MCF 10A (cell line): ENCODE data around the gene ZNF385D. TPM values are rescaled to one million over a fixed set of nuclear protein-coding genes. Genes with fewer than 3 reads are reported as not detected.

Experiments used
- BruUV-seq: library from RNA; stranded (reverse); fragments of 400-500 nt; replicated peaks from 2 replicates; lab custom pipeline; 2021; lab: Mats Ljungman, UMichigan
- CTCF ChIA-PET: fragments of 300-600 bp; sonication (Branson Sonifier 250); formaldehyde crosslinking; extraction: SDS; loops from one replicate; lab custom pipeline; 2021; ENCODE audit warnings: antibody characterized with exemption, inconsistent platforms; lab: Yijun Ruan, JAX
- POLR2A ChIA-PET: fragments of 300-600, 350-650 bp; sonication (Branson Sonifier 250); formaldehyde crosslinking; extraction: SDS; loops from one replicate; lab custom pipeline; 2020; ENCODE audit warnings: antibody characterized with exemption, inconsistent platforms; lab: Yijun Ruan, JAX
- DNase-seq: peaks from one replicate; pipeline ENCODE4 v3.0.0-alpha.2; 2018; ENCODE audit not compliant: unreplicated experiment
- H3K27ac Mint-ChIP-seq: one replicate; pipeline ENCODE4 v1.8.0; 2022; ENCODE audit warnings: mild to moderate bottlenecking, low read depth, mixed read lengths; ENCODE audit not compliant: unreplicated experiment
- H3K27me3 Mint-ChIP-seq: one replicate; pipeline ENCODE4 v1.8.0; 2022; ENCODE audit warnings: mixed read lengths; ENCODE audit not compliant: insufficient read depth, unreplicated experiment
- H3K36me3 Mint-ChIP-seq: one replicate; pipeline ENCODE4 v1.8.0; 2022; ENCODE audit warnings: mild to moderate bottlenecking, moderate library complexity, mixed read lengths; ENCODE audit not compliant: insufficient read depth, unreplicated experiment
- H3K4me1 Mint-ChIP-seq: one replicate; pipeline ENCODE4 v1.8.0; 2022; ENCODE audit warnings: mixed read lengths; ENCODE audit not compliant: insufficient read depth, unreplicated experiment
- H3K4me3 Mint-ChIP-seq: one replicate; pipeline ENCODE4 v1.8.0; 2022; ENCODE audit warnings: mild to moderate bottlenecking, moderate library complexity, mixed read lengths; ENCODE audit not compliant: unreplicated experiment
- H3K9me3 Mint-ChIP-seq: one replicate; pipeline ENCODE4 v1.8.0; 2022; ENCODE audit warnings: mixed read lengths; ENCODE audit not compliant: unreplicated experiment
- intact Hi-C: fragments of 100-400 bp; cut with micrococcal nuclease; formaldehyde crosslinking; loops from 2 replicates; pipeline ENCODE4 v1.14.1; 2022
- total RNA-seq: library from RNA; stranded (reverse); gene quantifications from 2 replicates; pipeline ENCODE4 v1.2.3, GENCODE V29; 2022
- TF ChIP-seq, protein P1 (sequence below): fragments of 200-600 bp; IDR thresholded peaks from one replicate; pipeline ENCODE4 v1.8.0; 2022; ENCODE audit warnings: antibody characterized with exemption, mild to moderate bottlenecking; ENCODE audit not compliant: unreplicated experiment

The ZNF385D gene
- total RNA-seq, 1 experiment from 2014 or later: 1.5 TPM

DNA sequence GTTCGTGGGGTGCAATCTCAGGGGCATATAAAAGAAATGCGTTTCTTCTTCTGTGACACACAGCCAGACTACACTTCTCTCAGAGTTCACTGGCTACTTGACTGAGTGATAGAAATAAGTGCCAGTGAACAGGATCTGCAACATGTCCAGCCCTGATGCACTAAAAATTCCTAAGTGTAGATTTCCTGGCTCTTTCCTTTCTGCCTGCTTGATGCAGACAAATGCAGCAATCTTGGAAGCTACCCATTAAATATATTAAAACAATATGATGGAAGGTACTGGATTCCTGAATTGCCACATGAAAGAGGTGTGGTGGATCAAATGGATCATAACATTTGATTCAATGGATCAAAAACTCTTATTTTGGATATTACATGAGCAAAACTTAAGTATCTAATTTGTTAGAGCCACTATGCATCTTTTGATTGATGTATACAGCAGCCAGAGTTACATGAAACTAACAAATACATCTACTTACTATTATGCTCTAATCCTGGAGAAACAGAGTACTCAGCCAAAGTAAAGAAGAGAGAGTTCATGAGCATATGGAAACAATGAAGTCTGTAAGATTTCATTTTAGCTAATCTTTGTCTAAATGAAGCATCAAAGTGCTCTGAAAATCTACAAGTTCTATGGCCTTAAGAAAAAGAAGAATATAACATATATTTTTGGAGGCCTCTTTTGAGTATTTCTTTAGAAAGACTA is 222.6 kb downstream of the ZNF385D start:
- Mint-ChIP-seq H3K36me3 (no peaks in the 10 kb centered on the region), H3K9me3 (no peaks in the 10 kb centered on the region), H3K4me3 (no peak overlapping the region), H3K27ac (no peak overlapping the region), H3K27me3 (no peaks in the 10 kb centered on the region), H3K4me1 (no peaks in the 10 kb centered on the region)
- intact Hi-C loops: no loop called here
- TF ChIP-seq, protein P1, sequence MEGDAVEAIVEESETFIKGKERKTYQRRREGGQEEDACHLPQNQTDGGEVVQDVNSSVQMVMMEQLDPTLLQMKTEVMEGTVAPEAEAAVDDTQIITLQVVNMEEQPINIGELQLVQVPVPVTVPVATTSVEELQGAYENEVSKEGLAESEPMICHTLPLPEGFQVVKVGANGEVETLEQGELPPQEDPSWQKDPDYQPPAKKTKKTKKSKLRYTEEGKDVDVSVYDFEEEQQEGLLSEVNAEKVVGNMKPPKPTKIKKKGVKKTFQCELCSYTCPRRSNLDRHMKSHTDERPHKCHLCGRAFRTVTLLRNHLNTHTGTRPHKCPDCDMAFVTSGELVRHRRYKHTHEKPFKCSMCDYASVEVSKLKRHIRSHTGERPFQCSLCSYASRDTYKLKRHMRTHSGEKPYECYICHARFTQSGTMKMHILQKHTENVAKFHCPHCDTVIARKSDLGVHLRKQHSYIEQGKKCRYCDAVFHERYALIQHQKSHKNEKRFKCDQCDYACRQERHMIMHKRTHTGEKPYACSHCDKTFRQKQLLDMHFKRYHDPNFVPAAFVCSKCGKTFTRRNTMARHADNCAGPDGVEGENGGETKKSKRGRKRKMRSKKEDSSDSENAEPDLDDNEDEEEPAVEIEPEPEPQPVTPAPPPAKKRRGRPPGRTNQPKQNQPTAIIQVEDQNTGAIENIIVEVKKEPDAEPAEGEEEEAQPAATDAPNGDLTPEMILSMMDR: no peak
- BruUV-seq: no TSS peak
- ChIA-PET CTCF (no interaction called here), POLR2A (no interaction called here)
- DNase-seq: no peak

DNA sequence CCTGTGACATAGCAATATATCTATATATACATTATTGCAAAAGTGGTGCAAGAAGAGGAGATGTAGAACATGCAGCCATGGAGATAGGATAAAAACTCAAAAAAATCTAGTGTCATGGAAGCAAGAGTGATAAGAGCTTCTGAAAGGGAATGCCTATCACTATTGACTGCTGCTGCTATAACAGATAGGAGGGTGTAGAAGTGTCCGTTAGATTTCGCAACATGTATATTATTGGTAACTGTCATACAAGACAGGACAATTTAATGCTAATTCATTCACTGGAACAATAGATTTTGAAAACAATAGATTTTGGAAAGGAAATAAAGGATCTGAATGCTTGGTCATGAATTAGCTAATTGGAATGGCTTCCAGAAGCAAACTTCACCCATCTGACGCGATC is 224.5 kb downstream of the ZNF385D start:
- no peak overlapping the region for H3K4me3 Mint-ChIP-seq
- ChIA-PET POLR2A (no interaction called here), CTCF (no interaction called here)
- H3K9me3 Mint-ChIP-seq: no peaks in the 10 kb centered on the region
- DNase-seq: no peak
- H3K36me3 Mint-ChIP-seq: no peaks in the 10 kb centered on the region
- TF ChIP-seq, protein P1: no peak
- no TSS peak for BruUV-seq
- H3K27me3 Mint-ChIP-seq: no peaks in the 10 kb centered on the region
- no peaks in the 10 kb centered on the region for H3K4me1 Mint-ChIP-seq
- H3K27ac Mint-ChIP-seq: no peak overlapping the region
- intact Hi-C loops: no loop called here

DNA sequence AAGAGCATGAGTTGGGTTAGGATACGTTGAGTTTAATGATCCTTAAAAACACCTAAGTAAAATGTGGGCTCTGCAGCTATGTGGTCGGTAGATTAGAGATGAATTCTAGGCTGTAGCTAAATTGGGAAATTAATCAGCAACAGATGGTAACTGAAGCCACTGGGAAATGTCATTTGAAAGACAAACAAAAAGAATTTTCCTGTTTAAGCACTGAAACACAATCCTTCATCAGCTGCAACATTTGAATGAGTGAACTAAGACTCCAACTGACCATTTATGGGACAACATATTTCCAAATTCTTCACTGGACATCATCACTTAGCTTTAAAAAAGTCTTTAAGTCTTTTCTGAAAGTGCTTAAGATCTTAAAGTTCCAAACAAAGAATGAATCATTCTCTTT is 226.9 kb downstream of the ZNF385D start:
- TF ChIP-seq, protein P1: no peak
- POLR2A ChIA-PET: no interaction called here
- CTCF ChIA-PET: no interaction called here
- no TSS peak for BruUV-seq
- H3K27ac Mint-ChIP-seq: no peak overlapping the region
- intact Hi-C loops: no loop called here
- H3K9me3 Mint-ChIP-seq: no peaks in the 10 kb centered on the region
- no peak overlapping the region for H3K4me3 Mint-ChIP-seq
- no peaks in the 10 kb centered on the region for H3K36me3 Mint-ChIP-seq
- DNase-seq: no peak
- H3K27me3 Mint-ChIP-seq: no peaks in the 10 kb centered on the region
- H3K4me1 Mint-ChIP-seq: no peaks in the 10 kb centered on the region

- no TSS peak for BruUV-seq
- Mint-ChIP-seq H3K4me3 (no peak overlapping the region), H3K9me3 (no peaks in the 10 kb centered on the region), H3K27ac (no peak overlapping the region), H3K27me3 (no peaks in the 10 kb centered on the region), H3K4me1 (no peaks in the 10 kb centered on the region), H3K36me3 (no peaks in the 10 kb centered on the region)
- POLR2A ChIA-PET: no interaction called here
- no peak for DNase-seq
- intact Hi-C loops: no loop called here
- CTCF ChIA-PET: interaction anchor here (0.6 kb wide), 1 partner anchor 786 kb away, joined by 3 read pairs; no protein-coding TSS in a partner anchor
- TF ChIP-seq, protein P1: no peak
Measured at GRCh38 chr3:21520106-21520963, 230.7 kb downstream of the ZNF385D start.
